ENCODE results near the gene ANKRD13C.

The ANKRD13C gene, protein sequence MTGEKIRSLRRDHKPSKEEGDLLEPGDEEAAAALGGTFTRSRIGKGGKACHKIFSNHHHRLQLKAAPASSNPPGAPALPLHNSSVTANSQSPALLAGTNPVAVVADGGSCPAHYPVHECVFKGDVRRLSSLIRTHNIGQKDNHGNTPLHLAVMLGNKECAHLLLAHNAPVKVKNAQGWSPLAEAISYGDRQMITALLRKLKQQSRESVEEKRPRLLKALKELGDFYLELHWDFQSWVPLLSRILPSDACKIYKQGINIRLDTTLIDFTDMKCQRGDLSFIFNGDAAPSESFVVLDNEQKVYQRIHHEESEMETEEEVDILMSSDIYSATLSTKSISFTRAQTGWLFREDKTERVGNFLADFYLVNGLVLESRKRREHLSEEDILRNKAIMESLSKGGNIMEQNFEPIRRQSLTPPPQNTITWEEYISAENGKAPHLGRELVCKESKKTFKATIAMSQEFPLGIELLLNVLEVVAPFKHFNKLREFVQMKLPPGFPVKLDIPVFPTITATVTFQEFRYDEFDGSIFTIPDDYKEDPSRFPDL

DNA sequence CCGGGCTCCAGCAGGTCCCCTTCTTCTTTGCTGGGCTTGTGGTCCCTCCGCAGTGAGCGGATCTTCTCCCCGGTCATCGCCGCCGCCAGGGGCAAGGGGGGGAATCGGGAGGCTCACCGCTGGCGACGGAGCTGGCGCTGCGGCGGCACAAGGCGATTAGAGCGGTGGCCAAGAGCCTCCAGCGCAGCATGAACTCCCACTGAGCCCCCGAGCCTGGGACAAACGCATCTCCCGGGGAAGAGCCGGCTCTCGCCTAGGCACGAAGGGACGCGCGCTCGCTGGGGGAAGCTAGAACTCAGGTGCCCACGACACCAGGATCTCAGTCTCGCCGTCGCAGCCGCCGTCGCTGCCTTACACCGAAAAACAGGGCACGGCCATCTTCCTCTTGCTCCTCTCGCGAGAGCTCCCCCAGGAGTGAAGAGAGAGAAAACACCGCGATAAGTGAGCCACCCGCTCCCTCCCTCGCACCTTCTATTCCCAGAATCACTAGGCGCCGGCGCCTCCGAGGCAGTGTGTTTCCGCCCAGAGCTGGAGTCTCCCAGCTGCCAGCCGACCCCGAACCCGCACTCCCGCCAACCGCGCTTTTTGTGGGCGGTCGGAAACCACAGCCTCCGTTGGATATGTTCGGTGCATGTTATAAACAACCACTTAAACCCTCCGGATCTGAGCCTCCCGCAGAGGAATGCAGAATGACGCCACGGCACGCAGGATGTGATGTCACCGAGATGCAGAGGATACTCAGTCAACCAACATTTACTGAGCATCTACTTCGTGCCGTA, at the start of gene ANKRD13C:
Gene ANKRD13C, minus strand, starts transcription at position 391 of the 779 bp plus-strand sequence. Its CDS starts 314 bp downstream, at position 77.
- POLR2A ChIA-PET = interaction anchor here (0.9 to 2.4 kb wide), 5 partner anchors 34 to 149 kb away, joined by 4 to 31 read pairs (median 4); partner anchors contain the start of genes CTH and LRRC40
- peak within 1 kb of the TSS; percentile 99 for H3K4me3 ChIP-seq (ENCODE audit: low read depth, low read length)
- DNase-seq (ENCODE audit: low read depth, low spot score) = peak; percentile 78
- TF ChIP-seq, protein P1, sequence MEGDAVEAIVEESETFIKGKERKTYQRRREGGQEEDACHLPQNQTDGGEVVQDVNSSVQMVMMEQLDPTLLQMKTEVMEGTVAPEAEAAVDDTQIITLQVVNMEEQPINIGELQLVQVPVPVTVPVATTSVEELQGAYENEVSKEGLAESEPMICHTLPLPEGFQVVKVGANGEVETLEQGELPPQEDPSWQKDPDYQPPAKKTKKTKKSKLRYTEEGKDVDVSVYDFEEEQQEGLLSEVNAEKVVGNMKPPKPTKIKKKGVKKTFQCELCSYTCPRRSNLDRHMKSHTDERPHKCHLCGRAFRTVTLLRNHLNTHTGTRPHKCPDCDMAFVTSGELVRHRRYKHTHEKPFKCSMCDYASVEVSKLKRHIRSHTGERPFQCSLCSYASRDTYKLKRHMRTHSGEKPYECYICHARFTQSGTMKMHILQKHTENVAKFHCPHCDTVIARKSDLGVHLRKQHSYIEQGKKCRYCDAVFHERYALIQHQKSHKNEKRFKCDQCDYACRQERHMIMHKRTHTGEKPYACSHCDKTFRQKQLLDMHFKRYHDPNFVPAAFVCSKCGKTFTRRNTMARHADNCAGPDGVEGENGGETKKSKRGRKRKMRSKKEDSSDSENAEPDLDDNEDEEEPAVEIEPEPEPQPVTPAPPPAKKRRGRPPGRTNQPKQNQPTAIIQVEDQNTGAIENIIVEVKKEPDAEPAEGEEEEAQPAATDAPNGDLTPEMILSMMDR (IDR thresholded peaks at IDR 0.05; ENCODE audit: insufficient read depth, low read length, missing control alignments) = peak; percentile 20
- CTCF ChIA-PET = interaction anchor here (1.1 to 1.9 kb wide), 3 partner anchors 15 to 221 kb away, joined by 3 to 7 read pairs (median 4); partner anchors contain the start of gene CTH

DNA sequence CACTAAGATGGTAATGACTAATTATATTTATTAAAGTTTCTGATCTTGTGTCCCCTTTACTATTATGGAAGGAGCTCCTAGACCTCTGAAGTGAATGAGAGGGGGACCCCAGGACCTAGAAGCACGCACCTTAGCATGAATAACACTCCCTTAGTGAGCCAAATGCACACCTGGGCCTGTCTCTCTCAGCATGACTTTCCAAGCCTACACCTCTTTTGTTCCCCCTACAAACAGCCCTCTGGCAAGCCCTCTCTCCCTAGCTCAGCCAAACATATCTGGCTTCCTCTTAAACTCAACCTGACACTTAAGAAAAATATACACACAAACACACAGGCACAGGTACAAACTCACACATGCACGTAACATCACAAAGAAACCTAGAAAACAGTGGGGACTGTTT, 49.2 kb upstream of the ANKRD13C start:
- ChIA-PET POLR2A (no interaction called here), CTCF (no interaction called here)
- no peak for DNase-seq (ENCODE audit: low read depth, low spot score)
- TF ChIP-seq, protein P1 (IDR thresholded peaks at IDR 0.05; ENCODE audit: insufficient read depth, low read length, missing control alignments) = no peak
- no peak overlapping the region for H3K4me3 ChIP-seq (ENCODE audit: low read depth, low read length)

DNA sequence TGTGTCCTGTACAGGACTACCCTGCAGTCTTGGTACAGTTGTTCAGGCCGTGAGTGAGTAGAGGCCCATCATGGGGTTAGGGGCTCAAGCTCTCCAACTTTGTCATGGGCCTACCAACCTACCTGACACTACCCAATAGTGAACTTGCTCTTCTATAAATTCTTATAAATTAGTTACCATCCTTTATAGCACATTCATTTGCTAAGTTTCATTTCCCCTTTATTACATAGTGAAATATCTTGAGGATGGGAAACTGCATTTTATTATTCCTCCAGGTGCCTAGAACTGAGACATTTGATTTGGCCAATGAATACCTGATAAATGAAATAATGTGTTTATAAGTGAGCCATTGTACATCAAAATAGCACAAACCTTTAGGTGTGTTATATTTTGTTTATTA, 47.5 kb upstream of the ANKRD13C start:
- DNase-seq (ENCODE audit: low read depth, low spot score) = no peak
- no peak overlapping the region for H3K4me3 ChIP-seq (ENCODE audit: low read depth, low read length)
- CTCF ChIA-PET = no interaction called here
- TF ChIP-seq, protein P1 (IDR thresholded peaks at IDR 0.05; ENCODE audit: insufficient read depth, low read length, missing control alignments) = no peak
- POLR2A ChIA-PET = no interaction called here

DNA sequence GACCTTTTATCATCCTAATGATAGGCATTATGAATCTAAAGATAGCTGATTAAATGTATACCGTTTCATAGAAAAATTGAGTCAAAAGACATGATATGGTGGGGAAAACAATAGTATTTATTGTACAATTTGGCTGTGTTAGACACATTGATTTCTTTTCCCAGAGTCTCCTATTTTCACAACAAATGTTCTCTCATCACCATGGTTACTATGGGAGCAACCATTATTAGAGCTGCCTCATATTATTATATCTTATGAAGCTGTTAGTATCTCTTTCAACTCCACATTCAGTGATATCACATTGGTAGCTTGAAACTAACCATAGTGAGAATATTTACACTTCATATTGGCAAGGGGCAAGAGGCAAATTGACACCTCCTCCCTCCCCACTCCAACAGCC, 45.8 kb upstream of the ANKRD13C start:
- POLR2A ChIA-PET = interaction anchor here (0.6 kb wide), 1 partner anchor 9 kb away, joined by 4 read pairs; no protein-coding TSS in a partner anchor
- CTCF ChIA-PET = no interaction called here
- TF ChIP-seq, protein P1 (IDR thresholded peaks at IDR 0.05; ENCODE audit: insufficient read depth, low read length, missing control alignments) = no peak
- no peak overlapping the region for H3K4me3 ChIP-seq (ENCODE audit: low read depth, low read length)
- no peak for DNase-seq (ENCODE audit: low read depth, low spot score)

DNA sequence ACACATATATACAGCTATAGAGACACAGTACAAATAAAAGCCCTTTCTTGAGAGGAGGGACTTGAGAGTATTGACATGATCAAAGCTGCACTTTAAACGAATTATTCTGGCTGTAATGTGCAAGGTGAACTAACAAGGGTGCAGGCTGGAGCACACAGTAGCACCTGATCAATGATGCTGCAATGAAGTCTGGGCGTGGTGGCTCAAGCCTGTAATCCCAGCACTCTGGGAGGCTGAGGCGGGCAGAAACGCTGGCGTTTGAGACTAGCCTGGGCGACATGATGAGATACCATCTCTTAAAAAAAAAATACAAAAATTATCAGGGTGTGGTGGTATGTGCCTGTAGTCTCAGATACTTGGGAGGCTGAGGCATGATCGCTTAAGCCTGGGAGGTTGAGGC, 42.5 kb upstream of the ANKRD13C start:
- ChIA-PET CTCF (no interaction called here), POLR2A (no interaction called here)
- TF ChIP-seq, protein P1 (IDR thresholded peaks at IDR 0.05; ENCODE audit: insufficient read depth, low read length, missing control alignments) = no peak
- no peak for DNase-seq (ENCODE audit: low read depth, low spot score)
- no peak overlapping the region for H3K4me3 ChIP-seq (ENCODE audit: low read depth, low read length)

DNA sequence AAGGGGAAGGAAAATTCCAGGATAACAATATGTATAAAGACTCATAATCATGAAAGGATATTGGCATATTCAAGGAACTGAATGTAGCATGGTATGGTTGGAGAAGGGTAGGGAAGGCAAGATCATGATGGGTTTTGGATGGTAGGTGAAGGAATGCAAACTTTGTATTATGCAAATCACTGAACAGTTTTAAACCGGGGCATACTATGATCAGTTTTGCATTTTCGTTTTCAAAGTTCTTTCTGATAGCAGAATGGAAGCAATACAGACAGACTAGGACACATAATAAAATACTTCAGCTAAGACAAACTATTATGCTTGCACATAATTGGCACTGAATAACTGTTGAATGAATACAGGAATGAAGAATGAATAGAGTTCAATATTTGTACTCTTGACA, 42.1 kb upstream of the ANKRD13C start:
- H3K4me3 ChIP-seq (ENCODE audit: low read depth, low read length) = no peak overlapping the region
- CTCF ChIA-PET = no interaction called here
- POLR2A ChIA-PET = no interaction called here
- TF ChIP-seq, protein P1 (IDR thresholded peaks at IDR 0.05; ENCODE audit: insufficient read depth, low read length, missing control alignments) = no peak
- no peak for DNase-seq (ENCODE audit: low read depth, low spot score)

Measured in AG04449 (cell line).